Iris pigment epithelial cell (primary cell): ENCODE results near the gene CHMP5.
A peak's percentile ranks its signal among the peaks of the same experiment; 100 is the strongest.
"Not testable (repeated sequence)": the region's sequence is repeated elsewhere in the genome, so short reads cannot be mapped to it uniquely, and the experiment has no call there.

Experiments used
- DNase-seq: peaks from one replicate; pipeline ENCODE4 v3.0.0-alpha.2; 2011; ENCODE audit warnings: low read depth

CHMP5 gene

GRCh38 chr9:33277484-33277883 is 12.6 kb downstream of the CHMP5 start:
- DNase-seq: no peak

GRCh38 chr9:33285502-33285901 is 20.7 kb downstream of the CHMP5 start:
- no peak for DNase-seq

- peak; percentile 76 for DNase-seq
These were observed 22.2 kb downstream of the CHMP5 start for GRCh38 chr9:33287087-33287490.

- no peak for DNase-seq
These were observed 23.4 kb downstream of the CHMP5 start for GRCh38 chr9:33288235-33288634.

- no peak for DNase-seq
These were observed 24.1 kb downstream of the CHMP5 start for GRCh38 chr9:33288828-33289483.

- no peak for DNase-seq
These were observed 24.6 kb downstream of the CHMP5 start for GRCh38 chr9:33289496-33289895.

GRCh38 chr9:33289936-33290246 is 25.0 kb downstream of the CHMP5 start:
- no peak for DNase-seq

GRCh38 chr9:33290247-33291030 is 25.6 kb downstream of the CHMP5 start, which contains the start of gene NFX1:
NFX1 (plus strand) TSS chr9:33290516; CDS start chr9:33290573, 57 bp downstream.
- DNase-seq: peak; percentile 99

GRCh38 chr9:33291031-33291397 is 26.2 kb downstream of the CHMP5 start:
- DNase-seq: no peak

- no peak for DNase-seq
These were observed 27.1 kb downstream of the CHMP5 start for GRCh38 chr9:33291901-33292300.

GRCh38 chr9:33293782-33294181 is 28.9 kb downstream of the CHMP5 start:
- DNase-seq: no peak

- no peak for DNase-seq
These were observed 30.0 kb downstream of the CHMP5 start for GRCh38 chr9:33294670-33295432.

- DNase-seq: no peak
These were observed 30.7 kb downstream of the CHMP5 start for GRCh38 chr9:33295571-33295970.

GRCh38 chr9:33297432-33297831 is 32.6 kb downstream of the CHMP5 start:
- DNase-seq: no peak

- DNase-seq: no peak
These were observed 35.7 kb downstream of the CHMP5 start for GRCh38 chr9:33300546-33300945.

GRCh38 chr9:33304362-33304761 is 39.5 kb downstream of the CHMP5 start:
- DNase-seq: no peak

- peak; percentile 51 for DNase-seq
These were observed 41.2 kb downstream of the CHMP5 start for GRCh38 chr9:33306037-33306436.

- no peak for DNase-seq
These were observed 42.2 kb downstream of the CHMP5 start for GRCh38 chr9:33307067-33307466.

- no peak for DNase-seq
These were observed 45.1 kb downstream of the CHMP5 start for GRCh38 chr9:33309903-33310302.

GRCh38 chr9:33310748-33311147 is 45.9 kb downstream of the CHMP5 start:
- no peak for DNase-seq

- peak; percentile 81 for DNase-seq
These were observed 47.1 kb downstream of the CHMP5 start for GRCh38 chr9:33311953-33312352.

- no peak for DNase-seq
These were observed 50.5 kb downstream of the CHMP5 start for GRCh38 chr9:33315371-33315770.

GRCh38 chr9:33317136-33317535 is 52.3 kb downstream of the CHMP5 start:
- not testable (repeated sequence) for DNase-seq
